IPS-NIHi7 (cell line): ENCODE results near the gene YWHAB.

Experiments used
- DNase-seq: peaks from one replicate; pipeline ENCODE4 v3.0.0; 2012; ENCODE audit warnings: mixed read lengths; ENCODE audit errors: extremely low spot score

YWHAB gene

GRCh38 chr20:44950368-44950767, 64.9 kb downstream of the YWHAB start:
- no peak for DNase-seq

GRCh38 chr20:44952731-44953130, 67.2 kb downstream of the YWHAB start:
- DNase-seq = no peak

- no peak for DNase-seq
Observed at GRCh38 chr20:44954211-44954610, 68.7 kb downstream of the YWHAB start.

- DNase-seq = no peak
Observed at GRCh38 chr20:44955270-44955669, 69.8 kb downstream of the YWHAB start.

GRCh38 chr20:44956410-44956809, 70.9 kb downstream of the YWHAB start:
- DNase-seq = no peak
